RKO (cell line): ENCODE measurements around the gene SH3BP5L.

ENCODE experiments used
- DNase-seq: peaks from one replicate; pipeline ENCODE4 v3.0.0-alpha.2; 2016; ENCODE audit warnings: low spot score

SH3BP5L gene

DNA sequence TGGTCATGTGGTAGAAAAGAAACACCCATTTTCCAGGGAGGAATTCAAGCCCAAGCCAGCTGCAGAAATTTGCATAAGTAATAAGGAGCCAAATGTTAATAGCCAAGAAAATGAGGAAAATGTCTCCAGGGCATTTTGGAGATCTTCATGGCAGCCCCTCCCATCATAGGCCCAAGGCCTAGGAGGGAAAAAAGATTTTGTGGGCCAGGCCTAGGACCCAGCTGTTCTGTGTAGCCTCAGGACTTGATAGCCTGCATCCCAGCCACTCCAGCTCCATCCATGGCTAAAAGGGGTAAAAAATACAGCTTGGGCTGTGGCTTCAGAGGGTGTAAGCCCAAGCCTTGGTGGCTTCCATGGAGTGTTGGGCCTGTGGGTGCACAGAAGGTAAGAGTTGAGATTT lies 48.7 kb downstream of the SH3BP5L start:
- no peak for DNase-seq

DNA sequence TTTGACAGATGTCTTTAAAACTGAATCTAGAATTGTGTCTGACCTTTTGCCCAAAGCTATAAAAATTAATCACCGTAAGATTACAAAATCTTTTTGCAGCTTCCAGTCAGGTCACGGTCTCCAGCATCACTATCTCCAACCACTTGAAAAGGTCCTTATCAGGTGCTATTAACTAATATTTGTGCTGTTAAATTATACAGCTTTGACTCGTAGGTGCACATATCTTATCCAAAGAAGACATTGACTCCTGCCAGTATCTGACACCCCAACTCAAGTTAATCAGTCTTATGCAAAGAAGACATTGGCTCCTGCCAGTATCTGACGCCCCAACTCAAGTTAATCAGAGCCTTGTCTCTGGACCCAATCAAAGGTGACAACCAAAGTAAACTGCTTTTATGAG lies 50.3 kb downstream of the SH3BP5L start:
- no peak for DNase-seq
